GM18507 (cell line): Measurements from ENCODE around the gene PSKH1.

ENCODE experiments used
- DNase-seq: peaks from one replicate; pipeline ENCODE4 v3.0.0; 2011; ENCODE audit warnings: low read depth; ENCODE audit not compliant: insufficient read length; ENCODE audit errors: extremely low spot score
- FAIRE-seq: peaks from 2 replicates; lab custom pipeline; 2011; peaks lifted over from hg19 to GRCh38; lab: Jason Lieb, UNC

Gene PSKH1

DNA sequence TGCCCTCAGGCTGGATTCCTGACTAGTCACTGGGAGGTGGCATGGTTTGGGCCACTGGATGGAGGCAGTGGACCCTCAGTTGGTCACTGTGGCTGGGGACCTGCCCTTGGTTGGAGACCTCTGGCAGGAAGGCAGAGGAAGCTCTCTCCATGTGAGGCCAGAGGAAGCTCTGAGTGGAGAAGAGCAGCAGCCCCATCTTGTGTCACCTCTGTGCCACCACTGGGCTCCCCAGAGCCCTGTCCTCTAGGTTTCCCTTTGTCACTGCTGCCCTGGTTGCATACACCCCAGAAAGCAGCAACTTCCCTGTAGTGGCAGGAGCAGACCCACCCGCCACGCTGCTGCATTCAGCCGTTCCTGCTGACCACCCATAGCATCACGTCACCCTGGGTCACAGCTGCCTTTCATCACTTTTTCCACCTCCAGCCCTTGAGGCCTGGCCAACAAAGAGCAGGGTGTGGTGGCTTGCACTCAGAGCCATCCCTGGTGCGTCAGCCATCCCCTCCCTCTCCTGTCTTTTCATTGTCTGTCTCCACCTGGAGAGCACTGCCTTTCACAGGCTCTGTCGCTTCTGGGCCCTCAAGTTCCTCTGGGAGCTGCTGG lies 26.7 kb downstream of the PSKH1 start:
- FAIRE-seq (no peak), DNase-seq (no peak)

GRCh38 chr16:67922221-67922620 lies 29.2 kb downstream of the PSKH1 start:
- DNase-seq: no peak
- no peak for FAIRE-seq

DNA sequence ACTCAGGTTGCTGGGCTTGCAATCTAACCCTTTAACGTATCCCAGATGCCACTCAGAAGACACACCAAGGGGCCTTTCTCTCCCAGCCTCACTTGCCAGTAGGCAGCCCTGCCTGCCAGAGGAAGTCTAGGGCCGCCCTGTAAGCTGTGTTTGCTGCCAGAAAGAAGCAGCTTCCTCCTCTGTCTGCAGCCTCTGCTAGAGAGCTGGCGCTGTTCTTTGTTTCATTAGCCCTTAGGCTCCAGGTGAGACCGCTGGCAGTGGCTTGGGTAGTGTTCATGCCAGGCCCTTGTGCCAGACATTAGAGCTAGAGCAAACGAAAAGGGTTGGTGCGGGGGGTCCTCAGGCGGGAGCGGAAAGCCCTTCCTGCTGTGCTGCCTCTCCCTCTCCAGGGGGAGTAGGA lies 29.7 kb downstream of the PSKH1 start:
- DNase-seq (no peak), FAIRE-seq (no peak)

- no peak for DNase-seq
- FAIRE-seq: no peak
Measured at GRCh38 chr16:67923414-67924116, 30.5 kb downstream of the PSKH1 start.

DNA sequence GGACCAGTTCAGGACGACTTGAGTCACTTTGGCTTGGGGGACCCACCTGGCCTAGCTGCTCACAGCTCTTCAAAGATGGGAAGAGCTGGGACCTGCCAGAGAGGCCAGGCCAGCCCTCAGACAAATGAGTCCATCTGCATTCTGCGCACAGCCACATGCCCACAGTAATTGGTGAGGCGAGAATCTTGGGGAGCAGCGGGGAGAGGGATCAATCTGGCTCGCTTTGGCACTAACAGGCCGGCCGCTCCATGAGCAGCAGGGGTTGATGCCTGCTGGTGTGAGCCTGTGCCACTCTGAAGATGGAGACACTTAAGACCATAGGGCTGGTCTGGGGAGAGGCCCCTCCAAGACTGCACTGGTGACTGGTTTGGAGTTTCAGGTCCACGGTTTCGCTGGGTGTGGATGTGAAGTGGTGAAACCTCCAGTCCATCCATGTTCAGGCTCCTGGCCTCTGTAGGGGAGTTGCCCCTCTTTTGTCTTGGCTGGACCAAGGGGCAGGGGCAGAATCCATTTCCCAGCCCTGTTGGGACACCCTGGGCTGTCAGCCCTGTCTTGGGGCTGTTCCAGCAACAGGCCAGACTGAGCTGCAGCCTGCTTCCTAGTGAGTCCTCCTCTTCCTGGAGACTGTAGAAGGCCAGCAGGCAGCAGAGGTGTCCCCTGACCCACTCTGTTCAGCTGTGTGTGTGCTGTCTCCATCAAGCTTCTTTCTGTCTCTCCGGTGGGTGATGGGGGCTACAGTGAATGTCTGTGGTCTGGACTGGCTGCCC lies 31.3 kb downstream of the PSKH1 start:
- DNase-seq (no peak), FAIRE-seq (no peak)

GRCh38 chr16:67926181-67926750 lies 33.2 kb downstream of the PSKH1 start:
- DNase-seq (no peak), FAIRE-seq (no peak)

DNA sequence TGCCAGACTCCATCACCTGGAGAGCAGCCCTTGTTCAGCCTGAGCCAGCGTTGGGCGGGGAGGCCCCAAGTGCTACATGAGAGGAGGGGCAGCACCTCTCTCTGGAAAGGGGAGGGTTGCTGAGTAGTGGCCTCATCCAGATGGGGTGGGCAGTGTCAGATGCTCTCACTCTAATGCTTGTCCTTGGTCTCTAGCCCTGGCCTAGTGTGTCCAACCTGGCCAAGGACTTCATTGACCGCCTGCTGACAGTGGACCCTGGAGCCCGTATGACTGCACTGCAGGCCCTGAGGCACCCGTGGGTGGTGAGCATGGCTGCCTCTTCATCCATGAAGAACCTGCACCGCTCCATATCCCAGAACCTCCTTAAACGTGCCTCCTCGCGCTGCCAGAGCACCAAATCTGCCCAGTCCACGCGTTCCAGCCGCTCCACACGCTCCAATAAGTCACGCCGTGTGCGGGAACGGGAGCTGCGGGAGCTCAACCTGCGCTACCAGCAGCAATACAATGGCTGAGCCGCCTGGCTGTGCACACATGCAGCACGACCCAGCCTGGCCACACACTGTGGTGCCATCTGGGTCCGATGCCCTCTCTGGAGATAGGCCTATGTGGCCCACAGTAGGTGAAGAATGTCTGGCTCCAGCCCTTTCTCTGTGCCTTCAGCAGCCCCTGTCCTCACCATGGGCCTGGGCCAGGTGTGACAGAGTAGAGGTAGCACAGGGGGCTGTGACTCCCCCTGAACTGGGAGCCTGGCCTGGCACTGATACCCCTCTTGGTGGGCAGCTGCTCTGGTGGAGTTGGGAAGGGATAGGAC lies 34.3 kb downstream of the PSKH1 start:
- DNase-seq (no peak), FAIRE-seq (no peak)

GRCh38 chr16:67928147-67928546 lies 35.1 kb downstream of the PSKH1 start:
- FAIRE-seq (no peak), DNase-seq (no peak)

DNA sequence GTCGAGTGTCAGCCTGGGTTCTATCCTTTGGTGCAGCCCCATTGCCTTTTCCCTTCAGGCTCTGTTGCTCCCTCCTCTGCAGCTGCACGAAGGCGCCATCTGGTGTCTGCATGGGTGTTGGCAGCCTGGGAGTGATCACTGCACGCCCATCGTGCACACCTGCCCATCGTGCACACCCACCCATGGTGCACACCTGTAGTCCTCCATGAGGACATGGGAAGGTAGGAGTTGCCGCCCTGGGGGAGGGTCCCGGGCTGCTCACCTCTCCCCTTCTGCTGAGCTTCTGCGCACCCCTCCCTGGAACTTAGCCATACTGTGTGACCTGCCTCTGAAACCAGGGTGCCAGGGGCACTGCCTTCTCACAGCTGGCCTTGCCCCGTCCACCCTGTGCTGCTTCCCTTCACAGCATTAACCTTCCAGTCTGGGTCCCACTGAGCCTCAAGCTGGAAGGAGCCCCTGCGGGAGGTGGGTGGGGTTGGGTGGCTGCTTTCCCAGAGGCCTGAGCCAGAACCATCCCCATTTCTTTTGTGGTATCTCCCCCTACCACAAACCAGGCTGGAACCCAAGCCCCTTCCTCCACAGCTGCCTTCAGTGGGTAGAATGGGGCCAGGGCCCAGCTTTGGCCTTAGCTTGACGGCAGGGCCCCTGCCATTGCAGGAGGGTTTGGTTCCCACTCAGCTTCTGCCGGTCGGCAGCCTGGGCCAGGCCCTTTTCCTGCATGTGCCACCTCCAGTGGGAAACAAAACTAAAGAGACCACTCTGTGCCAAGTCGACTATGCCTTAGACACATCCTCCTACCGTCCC lies 35.7 kb downstream of the PSKH1 start:
- FAIRE-seq (peak; percentile 86), DNase-seq (peak; percentile 75)

- DNase-seq: no peak
- no peak for FAIRE-seq
Measured at GRCh38 chr16:67930191-67930590, 37.1 kb downstream of the PSKH1 start.

- DNase-seq: no peak
- no peak for FAIRE-seq
Measured at GRCh38 chr16:67930678-67931211, 37.7 kb downstream of the PSKH1 start.

GRCh38 chr16:67931712-67932461 lies 38.8 kb downstream of the PSKH1 start, which contains the start of gene CTRL:
TSS of gene CTRL (minus strand) at chr16:67931862. CDS start at chr16:67931852, 10 bp downstream.
- FAIRE-seq: no peak
- no peak for DNase-seq

- no peak for DNase-seq
Measured at GRCh38 chr16:67932462-67932840, 39.4 kb downstream of the PSKH1 start.

DNA sequence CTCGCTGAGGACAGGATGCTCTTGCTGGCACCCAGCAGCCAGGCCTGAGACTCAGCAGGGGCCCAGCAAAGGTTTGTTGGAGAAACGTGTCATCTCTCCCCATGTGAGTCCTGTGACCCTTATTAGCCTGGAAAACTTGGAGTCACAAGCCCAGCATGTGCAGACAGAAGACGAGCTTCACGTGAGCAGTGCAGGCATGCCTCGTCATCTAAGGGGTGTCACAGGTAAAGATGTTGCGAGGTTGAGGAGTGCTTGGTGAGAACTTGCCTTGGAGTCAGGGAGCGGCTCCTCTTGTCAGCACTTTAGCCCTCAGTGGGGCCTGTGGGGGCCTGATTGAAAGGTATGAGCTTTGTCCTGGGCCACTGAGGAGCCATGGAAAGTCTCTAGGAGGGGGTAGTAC lies 40.8 kb downstream of the PSKH1 start:
- DNase-seq (no peak), FAIRE-seq (no peak)

More at GRCh38 chr16:67932462-67932840, 39.4 kb downstream of the PSKH1 start:
- FAIRE-seq: no peak

DNA sequence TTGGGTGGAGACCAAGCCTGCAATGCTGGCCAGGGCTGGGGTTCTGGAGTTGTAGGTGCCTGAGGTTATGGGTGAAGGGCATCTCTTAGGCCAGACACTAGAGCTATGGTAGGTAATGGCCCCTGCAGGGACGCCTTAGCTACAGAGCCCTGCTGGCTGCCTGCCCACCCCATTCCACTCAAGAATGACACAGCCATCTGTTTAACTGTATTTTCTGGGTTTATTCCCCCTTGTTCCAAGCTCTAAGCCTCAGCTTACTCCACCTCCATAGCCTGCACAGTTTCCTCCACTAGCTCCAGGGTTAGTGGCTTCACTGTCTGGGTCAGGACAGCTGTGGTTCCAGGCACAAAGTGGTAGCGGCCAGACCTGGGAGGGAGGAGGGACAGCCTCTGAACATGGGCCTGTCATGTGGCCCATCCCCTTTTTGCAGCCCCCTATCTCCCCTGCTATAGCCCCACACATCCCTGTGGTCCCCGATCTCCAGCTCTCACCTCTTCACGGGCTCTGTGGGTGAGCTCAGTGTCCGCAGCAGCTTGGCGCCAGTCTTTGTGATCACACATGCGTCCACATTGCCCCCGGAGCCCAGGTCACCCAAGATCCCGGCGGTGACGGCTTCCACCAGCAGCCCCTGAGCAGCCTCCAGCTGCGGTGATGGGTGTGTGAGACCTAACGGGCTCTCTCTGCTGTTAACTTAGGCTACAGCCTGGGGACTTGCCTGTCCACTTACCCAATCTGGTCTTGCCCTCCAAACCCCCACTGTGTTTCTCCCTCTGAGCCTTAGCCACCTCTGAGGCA lies 41.4 kb downstream of the PSKH1 start:
- DNase-seq (no peak), FAIRE-seq (no peak)

GRCh38 chr16:67935101-67935401 lies 42.0 kb downstream of the PSKH1 start:
- DNase-seq (no peak), FAIRE-seq (no peak)

- FAIRE-seq (peak; percentile 97), DNase-seq (peak; percentile 98)
Measured at GRCh38 chr16:67935402-67936123, 42.5 kb downstream of the PSKH1 start.
